ENCODE data around the gene BCL2L11. TPM values are rescaled to one million over a fixed set of nuclear protein-coding genes. Genes with fewer than 3 reads are reported as not detected.
A peak's percentile ranks its signal among the peaks of the same experiment; 100 is the strongest.

The BCL2L11 gene
- total and polyA plus RNA-seq, 9 of the 15 experiments (the other 6 are each of a cell fraction or from before 2014, with no cell fraction given): 2.2 to 18.8 (median 5.0) TPM

- TF ChIP-seq SMC3 (conservative IDR thresholded peaks at IDR 0.05; ENCODE audit: insufficient read depth, low read depth, low read length): no peak
- TF ChIP-seq ZNF740 (CRISPR knock-in tag; IDR thresholded peaks at IDR 0.05): no peak
- no peak for TF ChIP-seq ZNF740 (tag; IDR thresholded peaks at IDR 0.05)
- TF ChIP-seq SNAPC5 (CRISPR knock-in tag; IDR thresholded peaks at IDR 0.05): no peak
- no peak for TF ChIP-seq E2F3 (CRISPR knock-in tag; IDR thresholded peaks at IDR 0.05)
- no peak for TF ChIP-seq ZNF780A (CRISPR knock-in tag; IDR thresholded peaks at IDR 0.05)
These were observed 19.1 kb upstream of the BCL2L11 start (continued) for GRCh38 chr2:111101592-111101991.

- no peak overlapping the region for H3K9ac ChIP-seq (ENCODE audit: insufficient read depth in 1 of 2, low read depth in 2 of 2, low read length in 2 of 2)
- H4K20me1 ChIP-seq (replicated peaks; ENCODE audit: control insufficient read depth, insufficient read depth, low read length): no peaks in the 10 kb centered on the region
- H3K79me2 ChIP-seq (ENCODE audit: control insufficient read depth, insufficient read depth, low read length): no peaks in the 10 kb centered on the region
- ChIA-PET CTCF (ENCODE audit: low intra/inter-chr PET ratio) (no interaction called here), POLR2A (no interaction called here)
- no peak overlapping the region for H3K4me3 ChIP-seq
- H3K4me1 ChIP-seq (replicated peaks in 1 of 2; ENCODE audit: control insufficient read depth in 2 of 2, insufficient read depth in 2 of 2, low read length in 2 of 2): no peaks in the 10 kb centered on the region
- FAIRE-seq: peak; percentile 6
- no TSS peak for BruUV-seq (replicated peaks)
- ATAC-seq: no peak; the same call in 2 of the 3 replicates
- WGBS (ENCODE audit: insufficient coverage, low coverage, missing lambda C conversion rate): 7% methylated on average over 2 of the region's 2 CpGs
- H3K9me1 ChIP-seq (ENCODE audit: control insufficient read depth, insufficient read depth, low read length): no peaks in the 10 kb centered on the region
- no peak overlapping the region for H3K4me2 ChIP-seq (ENCODE audit: insufficient read depth, low read length)
- H2AFZ ChIP-seq (ENCODE audit: low read depth, low read length): no peak overlapping the region
- in situ Hi-C loops (cut with MboI): no loop called here
- intact Hi-C loops (cut with micrococcal nuclease): no loop called here
- H3K27ac ChIP-seq (ENCODE audit: extremely low read depth, low read depth, low read length): no peak overlapping the region
- no peaks in the 10 kb centered on the region for H3K9me3 ChIP-seq (replicated peaks; ENCODE audit: control insufficient read depth, insufficient read depth, low read depth, low read length)
- no peak for DNase-seq (ENCODE audit: extremely low read depth in 1 of 4, low spot score in 3 of 4)
- H3K27me3 ChIP-seq (ENCODE audit: control insufficient read depth in 2 of 2, insufficient read depth in 2 of 2, low read length in 2 of 2): peaks cover 0 to 14% of the 10 kb centered on the region in 2 experiments; a peak in 2 of 5 replicates
- H3K36me3 ChIP-seq (ENCODE audit: control insufficient read depth, insufficient read depth, low read length): no peaks in the 10 kb centered on the region
- TF ChIP-seq MTA3 (IDR thresholded peaks at IDR 0.05; ENCODE audit: borderline replicate concordance) (no peak), IRF2 (CRISPR knock-in tag; IDR thresholded peaks at IDR 0.05) (no peak), PBX2 (CRISPR knock-in tag; IDR thresholded peaks at IDR 0.05; ENCODE audit: low read depth) (no peak), PBX2 (tag; conservative IDR thresholded peaks at IDR 0.05; ENCODE audit: low read depth) (no peak), ZNF512 (tag; IDR thresholded peaks at IDR 0.05) (no peak), ELF4 (CRISPR knock-in tag; IDR thresholded peaks at IDR 0.05) (no peak), KDM2B (CRISPR knock-in tag; IDR thresholded peaks at IDR 0.05) (no peak), STAG1 (CRISPR knock-in tag; IDR thresholded peaks at IDR 0.05; ENCODE audit: borderline replicate concordance) (no peak), POLR2A (conservative IDR thresholded peaks at IDR 0.05) (no peak), ZNF324 (CRISPR knock-in tag; IDR thresholded peaks at IDR 0.05) (no peak), ZFP91 (CRISPR knock-in tag; IDR thresholded peaks at IDR 0.05) (no peak)
These were observed 18.5 kb upstream of the BCL2L11 start for GRCh38 chr2:111102216-111102615.
